ENCODE measurements around the gene PALLD.
"Not testable (repeated sequence)": the region's sequence is repeated elsewhere in the genome, so short reads cannot be mapped to it uniquely, and the experiment has no call there.

The PALLD gene

GRCh38 chr4:168682898-168683500 is 186.1 kb downstream of the PALLD start:
- no peak for DNase-seq

DNA sequence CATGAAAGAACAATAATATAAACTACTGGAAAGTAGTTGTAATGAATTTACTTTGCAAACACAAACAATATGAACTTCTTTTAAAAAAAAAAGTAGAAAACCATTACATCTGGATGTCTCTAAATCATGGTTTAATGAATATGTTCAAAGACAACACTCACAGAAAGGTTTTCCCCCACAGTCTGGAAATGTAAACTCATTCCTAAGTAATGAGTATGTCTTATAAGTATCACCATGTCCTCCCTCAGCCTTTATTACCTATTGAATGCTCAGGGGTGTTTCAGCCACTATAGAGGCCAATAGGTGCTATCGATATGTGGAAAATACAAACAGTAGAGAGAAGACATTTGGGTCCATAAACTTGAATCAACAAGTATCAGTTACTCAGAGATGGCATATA is 186.7 kb downstream of the PALLD start:
- DNase-seq, result no peak

DNA sequence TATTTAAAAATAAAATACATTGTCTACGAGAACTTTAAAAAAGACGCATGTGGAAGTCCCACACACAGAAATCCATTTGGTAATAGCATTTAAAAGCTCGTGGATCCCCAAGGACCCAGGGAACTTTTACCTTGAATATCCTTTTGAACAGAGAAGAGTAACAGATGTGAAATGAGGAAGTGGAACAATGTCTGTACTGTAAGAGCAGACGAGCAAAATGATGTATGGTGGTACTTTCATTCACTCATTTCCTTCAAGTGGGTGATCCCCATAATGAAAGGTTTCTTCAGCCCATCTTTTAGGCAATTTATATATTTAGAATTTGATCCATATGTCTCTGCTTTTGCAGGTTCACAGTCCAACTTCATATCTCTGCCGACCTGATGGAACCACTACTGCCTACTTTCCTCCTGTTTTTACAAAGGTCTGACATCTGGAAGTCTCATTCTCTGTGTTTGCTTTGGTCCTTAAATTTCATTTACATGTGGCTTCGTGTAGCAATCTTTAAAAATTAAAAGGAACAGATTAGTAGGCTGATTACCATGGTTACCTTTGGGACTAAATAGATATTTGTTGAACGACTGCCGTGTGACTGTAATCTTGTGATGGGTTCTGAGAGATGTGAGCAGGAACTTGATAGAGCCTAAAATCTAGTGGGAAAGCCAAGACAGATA is 188.4 kb downstream of the PALLD start:
- DNase-seq, result no peak

- no peak for DNase-seq
Measured at GRCh38 chr4:168688584-168688983, 191.7 kb downstream of the PALLD start.

DNA sequence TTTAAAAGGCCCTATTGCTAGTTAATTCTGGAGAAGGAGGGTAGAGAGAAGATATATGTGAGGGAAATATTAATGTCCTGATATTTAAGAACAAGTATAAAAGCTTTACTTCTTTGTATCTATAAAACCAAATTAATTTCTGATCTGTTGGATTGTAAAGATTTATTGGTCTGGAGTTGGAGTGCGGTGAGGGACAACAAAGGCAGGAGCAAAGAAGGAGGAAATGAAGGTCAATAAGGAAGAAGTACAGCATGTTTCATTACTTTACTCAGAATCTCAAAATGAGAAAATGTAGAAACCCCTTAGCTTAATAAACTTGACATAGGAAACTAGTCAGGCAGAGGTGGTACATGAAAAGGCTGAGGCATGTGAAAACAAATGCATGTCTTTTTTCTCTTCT is 192.9 kb downstream of the PALLD start:
- no peak for DNase-seq

GRCh38 chr4:168690199-168690598 is 193.3 kb downstream of the PALLD start:
- no peak for DNase-seq

- no peak for DNase-seq
Measured at GRCh38 chr4:168691631-168692369, 194.9 kb downstream of the PALLD start.

- DNase-seq, result no peak
Measured at GRCh38 chr4:168693750-168694490, 197.1 kb downstream of the PALLD start.

DNA sequence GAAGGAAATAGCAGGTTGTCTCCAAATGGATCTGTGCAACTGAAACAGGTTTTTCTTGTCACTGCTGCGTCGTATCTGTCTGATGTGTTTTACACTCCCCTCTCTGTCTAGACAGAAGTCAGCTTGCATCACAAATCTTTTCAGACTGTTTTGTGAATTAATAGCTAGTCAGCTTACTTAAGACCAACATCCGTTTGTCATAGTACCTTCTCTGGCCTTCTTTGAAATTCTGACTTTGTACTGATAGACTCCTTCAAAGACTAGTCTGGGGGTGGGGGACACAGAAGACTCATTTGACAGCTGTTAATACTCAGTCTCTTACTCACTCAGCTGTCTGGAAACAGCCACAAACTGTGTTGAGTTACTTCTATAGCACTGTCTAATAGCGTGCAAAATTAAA is 197.8 kb downstream of the PALLD start:
- no peak for DNase-seq

DNA sequence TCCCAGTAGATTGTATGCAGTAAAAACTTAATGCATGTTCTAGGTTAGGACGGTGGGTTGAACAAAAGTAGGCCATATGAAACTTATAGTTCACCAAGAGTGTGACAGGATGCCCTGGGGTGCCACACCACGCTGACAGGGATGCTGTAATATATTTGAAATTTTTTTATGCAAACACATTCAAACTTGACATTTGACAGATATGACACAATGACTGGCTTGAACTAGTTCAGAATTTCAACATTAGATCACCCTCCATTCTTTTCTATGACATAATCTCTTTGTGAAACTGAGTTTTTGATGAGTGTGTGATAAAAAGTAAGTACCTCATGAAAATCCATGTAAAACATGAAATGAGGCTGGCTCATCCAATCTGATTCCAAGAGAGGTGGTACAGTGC is 198.4 kb downstream of the PALLD start:
- no peak for DNase-seq

DNA sequence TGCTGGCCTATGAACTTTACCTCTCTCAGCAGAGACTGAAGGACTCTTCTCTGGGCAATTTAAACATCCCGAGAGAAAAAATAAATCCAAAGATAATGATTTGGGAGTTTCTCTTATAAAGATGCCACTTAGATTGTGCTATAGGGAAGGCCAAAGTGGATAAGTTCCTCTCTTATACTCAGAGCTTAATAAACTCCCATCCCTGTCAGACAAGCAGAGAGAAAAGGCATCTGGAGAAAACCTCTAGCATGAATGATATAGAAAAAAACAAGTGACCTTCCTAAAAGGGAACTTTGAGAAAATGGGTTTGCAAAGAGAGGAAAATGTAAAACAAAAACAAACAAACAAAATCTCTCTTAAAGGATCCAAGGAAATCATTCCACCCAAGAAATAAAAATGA is 199.4 kb downstream of the PALLD start:
- no peak for DNase-seq

DNA sequence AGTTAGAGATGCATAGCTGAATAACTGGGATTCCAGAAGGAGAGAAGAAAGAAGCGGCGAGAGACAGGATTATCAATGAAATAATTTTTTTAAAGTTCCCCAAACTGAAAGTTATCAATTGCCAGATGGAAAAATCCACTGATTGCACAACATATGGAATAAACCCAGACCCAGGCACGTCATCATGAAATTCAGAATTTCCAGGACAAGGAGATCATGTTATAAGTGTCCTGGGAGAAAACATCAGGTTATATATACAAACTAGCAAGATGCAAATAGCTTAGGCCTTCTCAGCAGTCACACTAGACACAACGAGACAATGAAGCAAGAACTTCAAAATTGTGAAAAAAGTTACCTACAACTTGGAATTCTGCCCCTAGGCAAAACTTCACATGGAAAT is 200.0 kb downstream of the PALLD start:
- DNase-seq, result no peak

- DNase-seq, result no peak
Measured at GRCh38 chr4:168699224-168699878, 202.5 kb downstream of the PALLD start.

- DNase-seq, result no peak
Measured at GRCh38 chr4:168701061-168701460, 204.2 kb downstream of the PALLD start.

DNA sequence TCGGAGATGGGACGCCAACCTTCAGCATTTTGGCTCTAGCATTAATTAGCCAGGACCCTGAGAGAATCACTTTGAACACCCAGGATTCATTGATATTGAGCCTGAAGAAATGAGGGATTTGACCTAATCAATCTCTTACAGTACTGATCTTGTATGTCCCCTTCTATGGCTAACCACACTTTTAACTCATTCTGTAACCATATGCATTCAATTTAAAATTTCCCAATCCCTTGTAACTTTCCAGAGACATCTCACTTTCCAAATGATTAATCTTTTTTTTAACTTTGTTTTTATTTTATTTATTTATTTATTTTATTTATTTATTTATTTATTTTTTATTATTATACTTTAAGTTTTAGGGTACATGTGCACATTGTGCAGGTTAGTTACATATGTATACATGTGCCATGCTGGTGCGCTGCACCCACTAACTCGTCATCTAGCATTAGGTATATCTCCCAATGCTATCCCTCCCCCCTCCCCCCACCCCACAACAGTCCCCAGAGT is 205.8 kb downstream of the PALLD start:
- not testable (repeated sequence) for DNase-seq

DNA sequence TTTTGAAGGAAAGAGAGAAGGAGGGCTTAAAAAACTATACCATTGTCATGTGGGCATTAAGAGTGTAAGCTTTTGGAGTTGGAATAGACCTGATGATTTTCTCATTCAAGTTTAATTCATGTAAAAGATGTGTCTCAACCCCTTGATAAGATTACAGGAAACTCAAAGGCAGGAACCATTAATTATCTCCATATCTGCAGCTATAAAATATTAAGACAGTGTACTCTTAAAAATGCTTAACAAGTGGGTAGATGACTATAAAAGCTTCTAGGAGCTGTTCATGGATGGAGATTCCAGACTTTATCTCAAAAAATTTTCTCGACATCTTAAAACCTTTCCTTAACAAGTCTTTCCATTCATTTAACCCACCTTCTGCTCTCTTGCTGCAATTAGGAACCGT is 208.3 kb downstream of the PALLD start:
- DNase-seq, result no peak

DNA sequence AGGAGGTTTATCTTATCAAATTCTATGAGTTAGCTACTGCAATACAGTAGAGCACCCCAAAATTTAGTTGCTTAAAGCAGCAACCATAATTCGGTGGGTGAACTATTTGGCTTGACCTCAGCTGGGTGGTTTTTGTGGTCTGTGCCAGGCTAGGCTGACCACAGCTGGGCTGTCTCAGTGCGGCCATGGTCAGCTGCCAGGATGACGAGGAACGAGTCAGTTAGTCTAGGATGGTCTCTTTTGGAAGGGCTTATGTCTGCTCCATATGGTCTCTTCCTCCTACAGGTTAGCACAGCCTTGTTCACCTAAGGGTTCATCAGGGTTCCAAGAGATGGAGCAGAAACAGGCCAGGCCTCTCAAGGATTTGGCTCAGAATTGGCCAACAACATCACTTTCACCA is 210.4 kb downstream of the PALLD start:
- DNase-seq, result no peak

DNA sequence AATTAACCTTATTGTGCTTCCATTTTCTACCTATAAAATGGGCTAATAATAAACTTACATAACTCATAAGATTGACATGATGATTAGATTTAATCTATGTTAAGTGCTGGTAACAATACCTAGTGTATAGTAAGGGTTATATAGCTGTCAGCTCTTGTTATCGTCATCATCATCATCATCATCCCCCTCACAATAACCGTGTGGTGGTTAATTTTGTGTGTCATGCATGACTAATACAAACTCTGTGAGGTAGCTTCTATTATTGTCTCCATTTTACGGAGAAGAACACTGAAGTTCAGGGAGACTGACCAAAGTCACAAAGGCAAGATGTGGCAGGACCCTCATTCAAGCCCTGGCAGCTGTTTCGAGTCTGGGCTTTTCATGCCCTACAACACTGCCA is 211.3 kb downstream of the PALLD start:
- no peak for DNase-seq

GRCh38 chr4:168710353-168710946 is 213.6 kb downstream of the PALLD start:
- no peak for DNase-seq

DNA sequence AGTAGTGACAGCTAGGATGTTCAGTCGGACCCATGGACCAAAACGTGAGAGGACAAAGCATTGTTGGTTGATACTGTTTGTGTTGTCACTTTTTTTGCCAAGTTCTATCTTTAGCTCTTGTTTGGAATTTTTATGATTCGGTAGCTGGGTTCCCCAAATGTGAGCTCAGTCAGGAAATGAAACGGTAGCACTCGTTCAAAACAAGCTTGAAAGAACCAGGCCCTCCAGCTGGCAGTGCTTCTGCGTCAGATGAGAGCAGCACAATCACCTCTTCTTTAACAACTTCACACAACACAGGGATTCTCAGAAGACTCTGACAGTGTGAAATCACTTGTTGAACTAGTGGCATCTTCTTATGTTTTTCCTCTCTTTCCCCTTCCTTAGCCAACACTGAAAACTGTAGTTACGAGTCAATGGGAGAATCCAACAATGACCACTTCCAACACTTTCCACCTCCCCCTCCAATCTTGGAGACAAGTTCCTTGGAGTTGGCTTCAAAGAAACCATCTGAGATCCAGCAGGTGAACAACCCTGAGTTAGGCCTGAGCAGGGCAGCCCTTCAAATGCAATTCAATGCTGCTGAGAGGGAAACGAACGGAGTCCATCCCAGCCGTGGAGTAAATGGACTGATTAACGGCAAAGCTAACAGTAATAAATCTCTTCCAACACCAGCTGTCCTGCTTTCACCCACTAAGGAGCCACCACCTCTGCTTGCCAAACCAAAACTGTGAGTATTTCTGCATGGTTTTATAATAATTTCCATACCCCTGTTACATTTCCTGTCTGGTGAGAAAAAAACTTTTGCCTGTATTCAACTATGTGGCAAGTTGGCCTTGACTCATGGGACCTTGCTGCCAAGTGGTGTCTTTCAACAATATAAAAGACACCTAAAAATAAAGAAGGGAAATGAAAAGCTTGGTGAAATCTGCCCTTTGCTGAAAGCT is 214.6 kb downstream of the PALLD start:
- no peak for DNase-seq

DNA sequence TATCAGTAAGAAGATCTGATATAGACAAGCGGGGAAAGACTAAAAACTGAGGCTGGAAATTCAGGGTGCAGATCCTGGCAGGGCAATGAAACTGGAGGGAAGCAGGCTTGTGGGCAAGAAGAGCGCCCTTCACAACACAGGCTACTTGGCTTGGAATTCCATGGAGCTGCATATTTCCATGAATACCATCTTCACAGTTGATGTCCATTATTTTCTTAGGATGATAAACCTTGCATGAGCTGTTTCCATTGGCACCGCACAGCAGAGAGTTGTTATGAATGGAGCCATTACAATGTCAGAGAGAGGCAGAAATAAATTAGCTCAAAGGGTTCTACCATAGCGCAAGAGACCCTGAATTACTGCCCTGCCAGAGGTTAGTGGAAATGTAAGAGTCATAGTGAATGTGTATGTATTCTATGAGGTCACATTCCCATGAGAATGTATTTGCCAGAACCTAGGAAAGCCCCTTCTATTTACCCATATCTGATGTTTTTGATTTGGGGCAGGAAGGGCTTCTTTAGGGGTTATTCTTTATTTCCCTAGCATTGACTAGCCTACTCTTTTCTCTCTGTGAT is 215.6 kb downstream of the PALLD start:
- no peak for DNase-seq
